ENCODE data around the gene ACTR3. TPM values are rescaled to one million over a fixed set of nuclear protein-coding genes. Genes with fewer than 3 reads are reported as not detected.

The ACTR3 gene
- total and polyA plus RNA-seq, 10 of the 15 experiments (the other 5 are each of a cell fraction or from before 2014, with no cell fraction given): 79.1 to 616 (median 471) TPM

DNA sequence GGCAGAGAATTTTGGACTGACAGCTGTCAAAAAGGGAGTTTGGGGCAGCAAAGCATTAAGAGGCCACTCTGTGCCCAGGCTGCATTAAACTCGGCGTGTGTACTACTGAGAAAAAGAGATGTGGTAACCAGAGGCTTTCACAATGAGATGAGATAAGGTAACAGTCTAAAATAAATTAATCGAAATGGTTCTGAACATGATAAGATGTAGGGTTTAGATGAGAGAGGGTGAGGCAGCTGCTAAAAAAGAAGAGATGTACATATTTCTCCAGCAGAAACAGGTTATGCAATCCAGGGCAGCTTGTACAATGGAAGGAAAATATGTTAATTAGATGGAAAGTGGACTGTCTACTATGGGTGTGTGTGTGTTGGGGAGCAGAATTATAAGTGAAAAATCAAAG is 39.2 kb upstream of the ACTR3 start:
- POLR2A ChIA-PET: no interaction called here
- RAD21 ChIA-PET (ENCODE audit: unreplicated experiment): no interaction called here
- ATAC-seq (no peak), DNase-seq (ENCODE audit: low read depth, low spot score) (no peak), FAIRE-seq (no peak)
- Histone ChIP-seq H3K4me1 (ENCODE audit: control insufficient read depth, insufficient read depth, low read length) (peaks cover 11% of the 10 kb centered on the region), H3K79me2 (ENCODE audit: control insufficient read depth, insufficient read depth, low read length) (no peaks in the 10 kb centered on the region), H3K4me2 (ENCODE audit: control insufficient read depth, insufficient read depth) (no peak overlapping the region), H3K27me3 (replicated peaks in 1 of 2; ENCODE audit: control insufficient read depth in 2 of 2, insufficient read depth in 2 of 2, low read length in 1 of 2) (no peaks in the 10 kb centered on the region), H3K4me3 (no peak overlapping the region), H3K36me3 (ENCODE audit: control insufficient read depth in 2 of 2, insufficient read depth in 2 of 2, low read length in 1 of 2) (0 out of 4 replicates have a peak, but pooled peaks cover 0 to 4% of the 10 kb centered on the region in 2 experiments), H2AFZ (ENCODE audit: control insufficient read depth, low read depth, low read length) (no peak overlapping the region), H3K27ac (ENCODE audit: control insufficient read depth, insufficient read depth) (no peak overlapping the region), H3K9me3 (replicated peaks; ENCODE audit: control insufficient read depth, insufficient read depth, low read length) (no peaks in the 10 kb centered on the region), H3K9ac (ENCODE audit: control insufficient read depth, insufficient read depth, low read length) (no peak overlapping the region), H4K20me1 (ENCODE audit: control insufficient read depth, insufficient read depth) (no peaks in the 10 kb centered on the region)
- CTCF ChIA-PET: no interaction called here
- SMC1A ChIA-PET (ENCODE audit: uncharacterized antibody, unreplicated experiment): interaction anchor here (0.6 kb wide), 1 partner anchor 14 kb away, joined by 3 read pairs; no protein-coding TSS in a partner anchor
- 85% methylated on average over 3 of the region's 3 CpGs for WGBS (ENCODE audit: insufficient coverage, insufficient replicate concordance, low lambda C conversion rate, missing lambda C conversion rate)
- intact Hi-C loops (cut with micrococcal nuclease; ENCODE audit: unreplicated experiment): no loop called here
- no TSS peak for BruUV-seq (replicated peaks)
- in situ Hi-C loops (cut with MboI): no loop called here
- TF ChIP-seq PAX5 (IDR thresholded peaks at IDR 0.05; ENCODE audit: borderline replicate concordance, low read depth, low read length): no peak
- TF ChIP-seq SUZ12 (IDR thresholded peaks at IDR 0.05; ENCODE audit: unreplicated experiment): no peak
- no peak for TF ChIP-seq DPF2 (IDR thresholded peaks at IDR 0.05)
- TF ChIP-seq, protein P1, sequence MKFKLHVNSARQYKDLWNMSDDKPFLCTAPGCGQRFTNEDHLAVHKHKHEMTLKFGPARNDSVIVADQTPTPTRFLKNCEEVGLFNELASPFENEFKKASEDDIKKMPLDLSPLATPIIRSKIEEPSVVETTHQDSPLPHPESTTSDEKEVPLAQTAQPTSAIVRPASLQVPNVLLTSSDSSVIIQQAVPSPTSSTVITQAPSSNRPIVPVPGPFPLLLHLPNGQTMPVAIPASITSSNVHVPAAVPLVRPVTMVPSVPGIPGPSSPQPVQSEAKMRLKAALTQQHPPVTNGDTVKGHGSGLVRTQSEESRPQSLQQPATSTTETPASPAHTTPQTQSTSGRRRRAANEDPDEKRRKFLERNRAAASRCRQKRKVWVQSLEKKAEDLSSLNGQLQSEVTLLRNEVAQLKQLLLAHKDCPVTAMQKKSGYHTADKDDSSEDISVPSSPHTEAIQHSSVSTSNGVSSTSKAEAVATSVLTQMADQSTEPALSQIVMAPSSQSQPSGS (IDR thresholded peaks at IDR 0.05; ENCODE audit: low read length): no peak
- no peak for TF ChIP-seq CREM (IDR thresholded peaks at IDR 0.05; ENCODE audit: low read depth)
- TF ChIP-seq YY1 (IDR thresholded peaks at IDR 0.05; ENCODE audit: low read depth, low read length): no peak
- TF ChIP-seq EGR1 (IDR thresholded peaks at IDR 0.05; ENCODE audit: borderline replicate concordance in 1 of 2, low read depth in 2 of 2, low read length in 2 of 2): no peak
- TF ChIP-seq IKZF1 (conservative IDR thresholded peaks at IDR 0.05): no peak
